ENCODE data around the gene PIPOX. TPM values are rescaled to one million over a fixed set of nuclear protein-coding genes. Genes with fewer than 3 reads are reported as not detected.

The PIPOX gene
- total RNA-seq, 1 donor from 2014 or later: 2.8 TPM

DNA sequence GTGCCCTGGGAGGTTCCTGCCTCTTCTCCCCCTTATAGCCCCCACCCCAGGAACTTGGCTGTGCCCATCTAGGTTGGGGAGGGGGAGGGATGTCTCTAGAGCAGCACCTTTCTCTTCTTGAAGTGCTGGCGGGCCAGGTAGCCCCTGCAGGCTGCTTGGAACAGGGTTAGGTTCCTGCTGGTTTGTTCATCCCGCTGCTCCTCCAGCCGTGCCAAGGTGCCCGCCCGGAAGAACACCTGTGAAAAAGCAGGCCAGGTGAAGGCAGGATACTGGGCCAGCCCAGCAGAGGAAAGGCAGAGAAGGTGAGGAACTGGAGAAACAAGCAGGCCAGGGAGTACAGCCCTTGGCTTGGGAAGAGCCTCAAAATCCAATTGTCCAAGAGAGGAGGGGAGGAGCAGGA, 56.6 kb downstream of the PIPOX start:
- no peak for DNase-seq (ENCODE audit: low spot score)

DNA sequence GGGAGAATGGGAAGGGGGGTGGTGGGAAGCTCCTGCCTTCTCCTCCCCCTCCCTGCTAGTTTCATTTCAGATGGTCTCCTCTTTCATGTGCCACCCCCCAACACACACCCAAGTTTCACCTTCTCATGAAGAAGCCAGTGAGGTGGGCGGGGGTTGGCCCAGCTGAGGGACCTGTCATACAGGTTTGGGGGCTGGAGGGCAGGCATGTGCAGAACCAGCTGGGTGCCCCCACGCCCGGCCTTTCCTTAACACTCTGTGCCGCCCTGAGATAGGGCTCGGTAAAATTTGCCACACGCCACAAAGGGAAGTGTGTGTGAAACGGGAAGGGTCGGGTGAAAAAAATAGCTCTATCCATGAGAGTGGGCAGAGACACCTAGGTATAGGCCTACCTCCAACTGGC, 57.4 kb downstream of the PIPOX start:
- DNase-seq (ENCODE audit: low spot score): no peak

DNA sequence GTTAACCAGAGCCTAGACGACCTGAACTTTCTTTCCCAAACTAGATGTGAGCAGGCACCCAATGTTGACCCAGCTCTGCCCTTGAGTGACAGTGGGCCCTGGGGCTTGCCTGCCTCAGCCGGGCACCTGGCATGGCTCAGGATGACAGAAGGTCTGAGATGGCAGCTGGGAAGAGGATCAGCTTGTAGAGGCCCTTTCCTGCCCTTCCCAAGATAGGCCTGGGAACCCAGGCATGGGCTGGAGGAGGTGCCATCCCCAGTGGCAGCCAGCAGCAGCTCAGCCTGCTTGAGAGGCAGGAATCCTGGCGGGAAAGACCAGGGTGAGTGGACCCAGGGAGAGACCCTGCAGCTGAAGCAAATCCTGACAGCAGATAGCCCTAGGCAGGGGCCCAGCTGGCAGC, 59.1 kb downstream of the PIPOX start:
- DNase-seq (ENCODE audit: low spot score): no peak

DNA sequence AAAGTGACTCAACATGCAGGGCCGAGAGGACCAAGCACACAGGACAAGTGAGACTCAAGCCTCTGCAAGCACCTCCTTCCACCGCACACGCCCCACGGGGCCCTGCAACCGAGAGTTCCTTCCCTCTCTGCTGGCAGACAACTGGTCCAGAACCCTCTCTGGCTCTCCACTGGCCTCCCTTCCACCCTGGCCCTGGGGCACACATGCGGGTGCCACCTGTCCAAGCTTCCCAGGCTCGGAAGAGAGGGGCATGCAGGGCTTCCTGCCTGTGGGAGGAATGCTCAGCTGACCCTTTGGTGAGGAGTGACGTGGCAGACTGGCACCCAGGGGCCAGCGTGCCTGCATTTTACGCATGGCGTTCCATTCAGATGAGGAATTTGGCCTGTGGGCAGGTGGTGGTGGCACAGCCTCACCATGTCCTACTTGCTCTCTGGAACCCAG, 59.8 kb downstream of the PIPOX start:
- DNase-seq (ENCODE audit: low spot score): no peak

DNA sequence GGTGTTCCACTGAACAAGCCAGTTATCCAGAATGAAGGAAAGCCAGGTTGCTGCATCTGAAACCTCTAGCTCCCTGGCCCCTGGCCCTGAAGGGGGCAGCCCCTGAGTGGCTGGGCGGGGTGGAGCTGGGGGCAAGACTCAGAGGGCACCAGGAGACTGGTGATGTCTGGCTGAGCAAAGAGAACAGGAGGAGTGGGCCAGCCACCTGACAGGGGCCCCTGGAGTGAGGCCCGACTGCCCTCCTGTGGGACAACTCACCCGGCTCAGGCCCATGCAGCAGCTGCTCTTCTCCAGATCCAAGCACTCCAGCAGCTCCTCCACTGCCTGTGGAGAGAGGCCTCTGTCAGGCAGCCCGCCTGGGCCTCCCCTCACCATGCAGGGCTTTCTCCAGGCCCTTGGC, 60.4 kb downstream of the PIPOX start:
- DNase-seq (ENCODE audit: low spot score): no peak

Other genes starting within 250 kb of the PIPOX start
- gene FAM222B, start 200.4 kb upstream of the PIPOX start, total RNA-seq: 28.8 TPM
- gene ERAL1, start 188.1 kb upstream of the PIPOX start, total RNA-seq: 40.3 TPM
- 255 TPM for gene FLOT2, start 145.4 kb upstream of the PIPOX start, total RNA-seq
- gene DHRS13, start 140.1 kb upstream of the PIPOX start, total RNA-seq: 27.3 TPM
- 69.4 TPM for gene PHF12, start 91.6 kb upstream of the PIPOX start, total RNA-seq
- not detected for gene SEZ6, start 37.1 kb upstream of the PIPOX start, total RNA-seq
- gene MYO18A, start 137.3 kb downstream of the PIPOX start, total RNA-seq: 74.5 TPM
- gene CRYBA1, start 203.7 kb downstream of the PIPOX start, total RNA-seq: not detected

All from ureter (tissue), 1 donor.